Activated CD4-positive, alpha-beta T cell treated with anti-CD3 and anti-CD28 coated beads, Interleukin-2, Interleukin-6, amounts not matched to agents 100 ng/mL and 50 ng/mL, durations not matched to agents 16 hours and 8 hours (primary cell): ENCODE results near the gene SSPN.
"Not testable (repeated sequence)": the region's sequence is repeated elsewhere in the genome, so short reads cannot be mapped to it uniquely, and the experiment has no call there.

Source experiments
- DNase-seq: peaks from one replicate; pipeline ENCODE4 v3.0.0-alpha.2; 2020

The SSPN gene

DNA sequence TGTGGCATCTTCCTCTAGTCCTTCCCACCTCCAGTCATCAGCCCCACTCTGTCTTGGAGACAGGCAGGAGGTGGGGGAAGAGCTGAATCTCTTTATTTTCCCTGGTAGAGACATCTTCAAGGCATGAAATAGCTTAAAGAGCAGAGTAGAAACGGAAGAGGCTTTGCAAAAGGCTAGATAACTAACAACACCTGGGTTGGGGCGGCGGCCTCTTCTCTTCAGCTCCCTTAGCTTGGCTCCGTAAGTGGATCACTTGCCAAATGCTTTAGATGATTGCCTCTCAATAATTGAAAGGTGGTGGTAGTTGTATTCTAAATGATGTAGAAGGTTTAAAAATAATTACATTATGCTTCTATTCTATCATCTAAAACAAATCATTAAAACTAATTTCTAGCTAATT, 36.1 kb downstream of the SSPN start:
- DNase-seq: no peak

DNA sequence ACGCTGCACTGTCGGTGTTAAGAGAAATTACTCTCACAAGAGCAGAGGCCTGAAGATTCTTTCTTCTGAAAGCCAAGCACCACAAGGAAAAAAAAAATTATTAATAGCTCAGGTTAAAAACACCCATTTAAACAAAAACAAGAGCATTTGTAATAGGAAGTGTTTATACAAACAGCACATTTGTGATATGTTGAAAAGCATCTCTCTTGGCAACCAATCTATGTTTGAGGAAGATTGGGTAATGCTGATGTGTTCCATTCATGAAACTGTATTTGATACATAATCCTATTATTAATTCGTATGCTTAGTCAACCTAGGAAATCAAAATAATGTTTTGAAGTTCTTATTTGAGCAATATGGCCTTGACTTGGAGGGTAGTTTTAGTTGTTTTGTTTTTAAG, 36.5 kb downstream of the SSPN start:
- DNase-seq: no peak

DNA sequence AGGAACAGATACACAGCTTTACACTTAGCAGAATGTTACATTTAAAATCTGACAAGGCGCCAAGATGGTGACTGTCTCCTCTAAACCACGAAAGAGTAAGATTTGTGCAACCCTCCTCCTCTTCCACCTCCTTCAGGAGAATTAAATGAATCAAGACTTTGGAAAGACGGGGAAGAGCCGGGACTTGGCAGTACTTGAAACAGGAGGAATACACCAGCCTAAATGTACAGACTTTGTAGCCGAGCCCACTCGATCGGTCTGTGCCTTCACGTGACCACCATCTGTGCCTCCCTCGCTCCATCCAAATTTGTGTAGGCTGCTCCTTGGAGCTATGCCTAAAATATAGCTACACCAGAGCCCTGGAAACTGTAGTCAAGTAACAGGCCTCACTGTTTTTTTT, 38.3 kb downstream of the SSPN start:
- DNase-seq: no peak

DNA sequence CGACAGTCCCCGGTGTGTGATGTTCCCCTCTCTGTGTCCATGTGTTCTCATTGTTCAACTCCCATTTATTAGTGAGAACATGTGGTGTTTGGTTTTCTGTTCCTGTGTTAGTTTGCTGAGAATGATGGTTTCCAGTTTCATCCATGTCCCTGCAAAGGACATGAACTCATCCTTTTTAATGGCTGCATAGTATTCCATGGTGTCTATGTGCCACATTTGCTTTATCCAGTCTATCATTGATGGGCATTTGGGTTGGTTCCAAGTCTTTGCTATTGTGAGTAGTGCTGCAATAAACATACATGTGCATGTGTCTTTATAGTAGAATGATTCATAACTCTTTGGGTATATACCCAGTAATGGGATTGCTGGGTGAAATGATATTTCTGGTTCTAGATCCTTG, 40.1 kb downstream of the SSPN start:
- DNase-seq: not testable (repeated sequence)

DNA sequence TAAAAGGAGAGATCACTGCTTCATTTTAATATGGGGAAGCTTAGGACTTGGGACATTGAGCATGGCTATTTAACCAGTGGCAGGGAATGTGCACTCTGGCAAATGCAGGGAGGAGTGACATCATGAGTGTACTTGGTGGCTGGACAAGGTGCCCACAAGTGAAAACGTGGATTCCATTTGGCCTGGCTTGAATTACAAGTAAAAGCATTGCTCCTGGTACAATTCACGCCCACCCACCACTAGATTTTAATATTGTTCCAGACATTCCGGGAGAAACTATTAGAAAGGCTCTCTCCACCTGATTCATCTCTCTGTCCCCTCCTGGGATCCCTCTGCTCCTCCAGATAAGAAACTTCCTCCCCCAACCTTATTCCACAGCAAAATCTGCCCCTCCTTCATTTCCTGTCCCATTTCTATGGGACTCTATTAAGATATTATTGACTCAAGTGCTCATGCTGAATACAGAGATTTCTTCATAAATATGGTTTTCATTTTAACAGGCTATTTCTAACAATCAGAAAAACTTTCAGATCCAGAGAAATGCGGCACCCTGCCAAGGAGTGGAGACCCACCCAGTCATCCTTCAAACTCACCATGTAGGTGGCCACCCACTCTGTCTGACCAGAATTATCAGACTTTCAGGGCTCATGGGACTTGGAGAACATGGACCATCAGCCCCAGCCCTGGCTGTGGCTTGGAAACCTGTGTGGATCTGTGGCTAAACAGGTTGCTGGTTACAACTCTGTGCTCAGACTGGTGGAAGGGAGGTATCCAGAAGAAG, 43.2 kb downstream of the SSPN start:
- DNase-seq: no peak

DNA sequence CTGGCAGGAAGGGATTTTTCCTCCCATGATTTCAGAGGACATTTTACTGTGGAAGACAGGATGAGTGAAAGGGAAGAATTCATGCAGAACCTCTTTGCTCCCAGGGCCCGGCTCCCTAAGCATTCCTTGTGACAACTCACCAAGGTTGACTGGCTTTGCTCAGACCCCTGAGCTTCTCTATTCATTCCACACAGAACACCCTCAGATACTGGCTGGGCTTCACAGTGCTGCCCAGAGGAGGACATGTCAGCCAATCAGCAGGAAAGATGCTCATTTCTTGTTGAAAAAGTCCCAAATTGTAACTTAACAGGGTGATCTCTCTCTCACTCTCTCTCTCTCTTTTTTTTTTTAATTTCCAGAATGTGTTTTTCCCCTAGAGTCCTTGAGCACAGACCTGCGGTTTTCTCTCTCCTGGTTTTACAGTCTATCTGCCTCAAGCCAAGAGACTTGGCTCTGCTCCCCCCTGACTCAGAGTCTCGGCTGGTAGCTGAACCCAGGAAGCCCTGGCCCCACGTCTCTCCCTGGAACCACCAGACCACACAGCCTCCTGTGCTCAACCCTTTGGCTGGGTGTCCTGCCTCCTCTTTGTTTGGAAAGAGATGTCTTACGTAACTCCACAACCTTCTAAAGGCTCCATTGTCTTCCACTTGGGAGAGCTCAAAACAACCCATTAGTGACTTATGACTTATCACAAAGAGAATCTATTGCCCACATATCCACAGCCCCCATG, 43.9 kb downstream of the SSPN start:
- no peak for DNase-seq

DNA sequence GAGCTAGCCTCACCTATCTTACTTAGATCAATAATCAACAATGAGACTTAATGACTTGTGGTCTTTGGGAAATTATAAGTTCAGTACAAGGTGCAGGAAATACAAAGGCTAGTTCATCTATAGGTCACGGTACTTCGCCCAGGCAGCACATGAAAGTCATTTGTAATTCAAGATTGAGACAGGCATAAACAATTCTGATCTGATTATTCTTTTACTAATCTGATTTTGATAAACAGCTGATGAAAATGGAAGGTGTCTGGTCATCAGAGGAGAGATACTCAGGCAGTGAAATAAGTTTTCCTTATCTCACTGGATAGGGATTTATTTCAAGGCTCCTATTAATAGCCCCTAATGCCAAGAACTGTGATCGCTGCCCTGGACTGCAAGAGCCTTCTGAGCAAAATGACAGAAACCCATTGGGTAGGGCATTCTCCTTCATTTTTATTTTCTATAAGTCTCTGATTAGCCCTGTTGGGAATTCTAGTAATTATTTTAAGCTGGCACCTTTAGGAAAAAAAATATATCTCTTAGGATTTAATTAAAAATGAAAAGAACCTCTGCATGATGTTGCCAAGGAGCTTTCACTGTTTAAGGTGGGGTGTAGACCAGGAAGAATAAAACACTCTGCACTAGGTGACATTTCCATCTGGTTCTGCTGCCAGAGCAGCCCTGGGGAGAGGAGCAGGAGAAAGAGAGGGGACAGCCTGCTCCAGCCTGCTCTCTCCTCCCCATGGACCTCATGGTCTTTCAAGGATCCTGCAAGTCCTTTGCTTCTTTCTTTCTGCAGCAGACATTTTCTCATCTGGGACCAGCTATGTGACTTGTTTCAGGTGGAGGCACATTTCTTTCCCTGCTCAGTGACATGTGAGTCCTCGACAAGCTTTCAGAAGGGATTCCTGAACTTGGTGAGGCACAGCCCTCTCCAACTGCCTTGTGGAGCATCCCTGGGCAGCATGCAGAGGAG, 44.8 kb downstream of the SSPN start:
- no peak for DNase-seq

DNA sequence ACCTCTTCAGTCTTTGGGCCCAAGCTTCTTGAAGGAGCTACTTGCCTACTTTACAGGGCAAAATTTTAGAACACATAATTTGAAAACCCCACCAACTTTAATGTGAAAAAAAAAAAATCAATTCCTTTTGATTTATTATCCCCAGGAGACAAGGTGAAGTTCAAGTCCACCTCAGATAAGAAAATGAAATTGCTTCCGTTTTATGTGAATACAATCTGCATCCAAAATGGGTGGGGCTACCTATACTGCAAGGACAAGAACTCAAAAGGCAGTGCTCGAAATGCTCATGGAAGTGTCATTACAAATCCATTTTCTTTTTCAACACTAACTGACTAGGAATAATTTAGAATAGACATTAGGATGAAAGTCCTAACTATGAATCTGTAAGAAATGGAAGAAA, 45.7 kb downstream of the SSPN start:
- no peak for DNase-seq

DNA sequence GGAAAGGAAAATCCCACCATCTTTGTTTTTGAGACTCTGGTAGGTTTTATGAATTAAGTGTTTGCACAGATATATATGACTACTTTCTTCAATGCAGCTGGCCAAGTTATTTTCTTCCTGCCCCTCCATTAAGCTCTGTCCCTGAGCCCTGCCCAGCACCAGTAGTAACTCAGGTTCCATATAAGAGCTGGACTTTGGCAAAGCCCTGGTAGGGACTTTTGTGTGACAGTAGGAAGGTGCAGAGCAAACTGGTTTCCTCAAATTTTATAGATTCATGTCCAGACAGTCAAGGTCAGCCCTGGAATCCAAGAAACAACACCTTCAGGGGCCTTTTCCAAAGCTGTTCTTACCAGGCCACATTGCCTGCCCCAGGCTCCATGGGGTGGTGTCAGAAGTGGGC, 47.3 kb downstream of the SSPN start:
- no peak for DNase-seq

DNA sequence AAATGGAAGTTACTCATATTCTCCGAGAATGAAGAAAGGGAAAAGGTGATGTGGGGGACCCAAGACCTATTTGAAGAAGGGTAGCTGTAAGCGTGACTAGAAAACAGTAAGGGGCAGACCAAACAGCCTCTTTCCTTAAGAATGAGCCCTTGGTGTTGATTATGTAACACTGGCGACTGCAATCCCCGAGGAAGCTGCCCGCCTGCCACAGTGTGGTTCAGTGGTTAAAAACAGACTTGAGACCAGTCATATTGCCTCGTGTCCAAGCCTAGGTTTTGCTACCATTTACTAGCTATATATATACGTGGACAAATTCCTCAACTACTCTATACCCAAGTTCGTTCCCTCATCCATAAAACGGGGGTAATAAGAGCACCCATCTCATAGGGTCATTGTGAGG, 49.1 kb downstream of the SSPN start:
- DNase-seq: no peak

DNA sequence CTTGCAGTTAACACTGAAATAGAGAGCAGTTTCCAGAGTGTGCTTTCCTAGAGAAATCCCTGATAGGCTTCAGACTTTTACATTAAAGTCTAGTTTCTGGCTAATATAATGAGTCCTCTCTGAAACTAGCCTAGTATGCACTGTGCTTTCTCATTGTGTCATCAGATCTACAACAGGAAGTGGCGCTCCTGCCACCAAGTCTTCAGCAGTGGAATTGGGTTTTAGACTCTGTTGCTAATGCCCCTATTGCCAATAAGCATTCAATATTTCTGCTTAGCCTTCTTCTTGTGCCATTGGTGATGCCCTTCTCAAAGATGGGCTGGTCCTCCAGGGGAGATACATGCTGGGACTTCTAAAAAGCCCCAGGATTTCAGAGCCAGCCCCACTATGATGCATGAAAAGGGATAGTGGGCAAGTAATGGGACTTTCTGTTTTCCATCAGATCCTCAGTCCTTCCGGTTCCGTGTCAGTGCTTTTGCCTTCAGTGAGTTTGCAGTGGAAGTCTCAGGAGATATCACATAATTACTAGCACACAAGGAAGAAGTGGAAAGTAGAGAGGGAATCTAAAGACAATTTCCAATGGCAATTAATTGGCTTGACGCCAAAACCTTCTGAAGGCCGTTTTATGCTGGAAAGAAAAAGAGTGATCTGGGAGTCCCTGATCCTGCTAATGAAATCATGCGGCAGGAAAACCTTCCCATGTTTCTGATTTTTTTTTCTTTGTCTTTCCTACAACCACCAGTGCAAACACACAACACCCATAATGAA, 50.0 kb downstream of the SSPN start:
- no peak for DNase-seq

DNA sequence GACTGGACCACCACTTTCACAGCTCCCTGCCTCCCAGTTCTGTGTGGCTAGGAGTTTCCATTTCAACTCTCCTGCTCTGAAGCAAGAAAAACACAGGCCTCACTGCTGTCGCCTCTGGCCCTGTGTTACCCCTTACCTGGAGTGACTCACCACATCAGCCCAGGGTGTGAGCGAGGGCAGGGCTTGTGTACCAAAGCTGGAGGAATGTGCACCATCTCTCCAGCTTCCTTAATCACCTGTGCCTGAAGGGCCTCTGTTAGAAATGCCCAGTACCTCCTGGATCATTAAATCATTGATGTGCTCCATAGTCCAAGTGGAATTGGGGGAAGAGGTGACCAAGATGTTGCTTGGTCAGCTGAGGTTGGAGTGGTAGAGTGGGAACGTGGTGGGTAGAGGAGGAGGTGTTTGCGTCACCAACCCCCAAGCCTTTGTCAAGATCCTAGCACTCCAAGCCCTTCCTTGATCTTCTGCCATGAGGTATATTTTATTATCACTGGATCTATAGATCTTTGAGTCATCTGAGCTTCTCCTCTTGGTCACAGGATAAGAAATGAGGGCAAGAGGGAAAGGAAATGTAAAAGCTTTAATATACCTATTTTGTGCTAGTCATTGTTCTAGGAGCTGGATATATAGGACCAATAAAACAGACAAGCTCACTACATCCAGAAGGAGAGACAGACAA, 51.3 kb downstream of the SSPN start:
- DNase-seq: no peak

DNA sequence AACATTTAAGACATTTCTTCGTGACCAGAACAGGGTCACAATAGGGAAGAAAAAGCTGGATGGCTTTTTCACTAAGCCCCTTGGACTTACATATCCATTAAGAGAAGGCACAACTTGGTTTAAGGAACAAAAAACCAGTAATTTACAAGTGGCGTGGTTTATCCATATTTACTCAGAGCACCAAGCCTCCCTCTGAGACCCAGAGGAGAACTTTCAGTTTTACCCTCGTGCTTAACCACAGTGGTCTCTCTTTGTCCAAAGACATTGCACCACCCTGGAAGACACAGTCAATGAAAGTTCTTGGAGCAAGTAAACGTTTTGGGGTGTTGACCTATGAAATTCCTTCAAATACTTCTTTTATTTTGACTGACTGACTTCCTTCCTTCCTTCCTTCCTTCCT, 52.5 kb downstream of the SSPN start:
- DNase-seq: no peak

DNA sequence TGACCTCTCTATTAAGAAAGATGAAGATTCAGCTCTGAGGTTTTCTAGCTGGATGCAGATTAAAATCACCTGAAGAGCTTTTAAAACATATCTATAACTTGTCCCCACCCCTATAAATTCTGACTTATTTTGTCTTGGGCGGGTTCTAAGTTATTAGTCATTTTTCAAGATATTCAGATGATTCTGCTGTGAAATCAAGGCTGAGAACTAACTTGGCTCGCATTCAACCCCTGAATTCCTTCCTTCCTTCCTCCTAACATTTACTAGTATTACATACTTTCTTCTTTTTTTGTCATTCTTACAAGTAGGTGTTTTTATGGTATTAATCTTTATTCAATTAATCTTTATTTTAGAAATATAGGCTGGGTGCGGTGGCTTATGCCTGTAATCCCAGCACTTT, 55.4 kb downstream of the SSPN start:
- no peak for DNase-seq

DNA sequence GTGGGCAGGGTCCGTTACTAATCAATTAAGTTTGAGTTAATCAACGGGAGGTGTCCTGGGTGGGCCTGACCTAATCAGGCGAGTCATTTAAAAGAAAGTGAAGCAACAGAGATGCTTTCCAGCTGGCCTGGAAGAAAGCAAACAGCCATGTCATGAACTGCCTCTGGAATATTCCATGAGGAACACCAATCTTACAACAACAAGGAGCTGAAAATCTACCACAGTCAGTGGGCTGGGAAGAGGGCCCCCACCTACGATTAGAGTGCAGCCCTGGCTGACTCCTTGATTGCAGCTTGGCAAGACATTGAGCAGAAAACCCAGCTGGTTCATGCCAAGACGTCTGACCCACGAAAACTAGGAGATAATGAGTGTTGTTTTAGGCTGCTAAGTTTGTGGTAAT, 56.2 kb downstream of the SSPN start:
- no peak for DNase-seq

DNA sequence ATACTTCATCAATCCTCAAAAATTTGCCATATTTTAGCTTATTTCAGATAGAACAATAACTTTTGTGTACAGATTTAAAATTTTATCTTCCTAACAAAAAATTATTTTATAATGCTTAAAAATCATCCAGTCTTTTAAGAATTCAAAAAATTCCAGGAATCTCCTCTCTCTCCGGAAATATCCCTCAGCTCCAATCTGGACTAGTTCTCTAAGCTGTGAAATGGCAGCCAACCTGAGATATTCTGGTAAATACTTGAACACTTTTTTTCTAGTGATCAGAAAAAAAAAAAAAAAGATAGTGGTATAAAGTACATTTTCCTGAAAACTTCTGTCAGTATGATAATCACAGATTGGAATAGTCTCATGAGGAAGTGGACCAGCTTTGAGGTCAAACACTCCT, 57.6 kb downstream of the SSPN start:
- no peak for DNase-seq

DNA sequence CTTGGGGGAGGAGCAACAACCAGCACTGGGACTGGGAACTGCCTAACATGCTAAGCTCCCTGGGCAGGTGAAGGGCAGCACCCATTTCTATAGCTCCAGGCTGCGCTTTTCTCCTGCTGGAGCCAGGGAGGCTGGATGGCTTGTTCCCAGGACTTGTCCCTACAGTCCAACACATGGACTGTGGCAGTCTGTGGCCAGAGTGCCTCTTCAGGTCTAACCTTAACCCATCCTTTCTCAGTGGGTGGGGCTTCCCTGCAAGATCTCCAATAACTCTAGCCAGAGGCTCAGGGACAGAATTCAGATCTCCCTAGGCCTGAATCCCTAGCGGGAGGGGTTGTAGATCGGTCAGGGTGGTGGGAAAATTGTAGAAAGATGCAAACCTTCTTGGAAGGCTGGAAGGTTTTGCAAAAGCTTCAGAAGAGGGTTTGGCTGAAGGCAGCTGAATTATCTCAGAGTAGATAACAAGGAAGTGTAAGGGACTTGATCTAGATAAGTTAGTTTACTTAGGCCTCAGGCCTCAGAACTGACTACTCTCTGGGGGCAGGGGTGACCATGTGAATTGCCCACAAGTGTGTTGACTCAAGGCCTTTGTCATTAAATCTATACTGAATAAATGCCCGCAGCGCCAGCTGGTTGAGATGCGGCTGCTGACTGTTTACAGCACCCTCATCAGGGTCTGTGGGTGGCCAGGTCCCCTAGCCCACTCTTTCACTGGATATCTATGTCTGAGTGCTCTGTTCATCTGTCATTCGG, 60.7 kb downstream of the SSPN start:
- DNase-seq: no peak

DNA sequence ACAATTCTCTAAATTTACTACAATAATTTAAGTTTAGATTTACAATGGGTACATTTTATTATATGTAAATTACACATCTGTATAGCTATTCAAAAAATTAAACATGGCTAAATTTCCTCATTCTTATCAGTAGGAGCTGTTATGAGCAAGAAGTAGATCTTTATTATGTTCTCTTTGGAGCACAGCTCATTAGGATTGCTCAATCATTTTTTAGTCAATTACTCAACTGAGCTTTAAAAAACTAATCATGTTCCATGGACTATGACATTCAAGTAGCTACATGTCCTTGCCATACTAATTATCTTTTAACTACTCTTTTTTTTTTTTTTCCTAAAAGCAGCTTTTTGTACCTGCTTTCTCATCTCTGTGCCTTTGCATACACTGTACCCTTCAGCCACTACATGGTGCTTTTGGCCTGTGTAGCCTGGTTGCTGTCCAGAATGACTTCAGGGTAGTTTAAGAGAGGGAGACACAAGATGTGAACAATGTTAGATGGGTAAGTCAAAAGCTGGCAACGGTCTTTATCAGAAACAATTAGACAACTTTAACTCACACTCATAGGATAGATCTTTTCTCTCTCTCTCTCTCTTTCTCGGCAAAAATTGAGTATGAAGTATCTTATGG, 69.0 kb downstream of the SSPN start:
- DNase-seq: no peak

DNA sequence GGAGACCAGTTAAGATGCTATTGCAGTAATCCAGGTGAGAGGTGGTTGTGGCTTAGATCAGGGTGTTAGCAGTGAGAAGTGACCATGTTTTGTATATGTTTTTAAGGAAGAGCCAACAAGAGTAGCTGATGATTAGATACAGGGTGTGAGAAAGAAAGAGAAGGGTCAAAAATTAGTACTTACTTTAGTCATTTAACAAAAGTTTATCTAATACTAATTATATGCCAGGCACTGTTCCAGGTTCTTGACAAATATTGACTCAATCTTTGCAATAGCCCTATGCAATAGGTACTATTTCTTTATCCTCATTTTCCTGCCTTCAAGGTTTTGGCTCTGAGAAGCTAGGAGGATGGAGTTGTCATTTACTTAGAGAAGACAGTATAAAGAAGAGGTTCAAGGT, 70.2 kb downstream of the SSPN start:
- DNase-seq: no peak

DNA sequence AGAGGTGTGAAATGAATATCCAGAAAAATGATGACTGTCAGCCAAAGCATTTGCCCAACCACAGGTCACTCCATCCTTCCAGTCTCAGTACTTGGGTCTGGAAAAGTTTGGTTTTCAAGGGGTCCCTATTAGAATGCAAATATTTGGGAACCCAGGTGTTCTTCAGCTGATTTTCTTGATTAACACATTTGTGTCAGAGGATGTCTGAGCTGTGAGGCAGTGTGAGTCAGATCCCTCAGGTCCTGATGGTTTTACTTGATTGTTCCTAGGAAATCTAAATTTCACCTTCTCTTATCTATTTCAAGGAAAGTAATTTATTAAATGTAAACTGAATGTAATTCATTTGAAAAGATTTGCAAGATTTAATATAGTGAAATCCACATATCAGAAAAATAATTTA, 71.5 kb downstream of the SSPN start:
- no peak for DNase-seq
